WTC11 (cell line): ENCODE data around the gene BABAM2.

Experiments used
- CREB1 ChIP-seq: sonication (generic); formaldehyde crosslinking; IDR thresholded peaks from 2 replicates; pipeline ENCODE4 v1.8.0; 2023; ENCODE audit warnings: mild to moderate bottlenecking, missing genetic modification reagents
- KAT7 ChIP-seq: sonication (generic); formaldehyde crosslinking; IDR thresholded peaks from 2 replicates; pipeline ENCODE4 v1.8.1; 2023; ENCODE audit warnings: missing genetic modification reagents, mild to moderate bottlenecking, borderline replicate concordance
- TF ChIP-seq, protein P1 (sequence below): fragments of 200-600 bp; IDR thresholded peaks from 2 replicates; pipeline ENCODE4 v1.8.0; 2022; ENCODE audit warnings: antibody characterized with exemption
- TF ChIP-seq, protein P2 (sequence below): sonication (generic); formaldehyde crosslinking; IDR thresholded peaks from 2 replicates; pipeline ENCODE4 v1.8.1; 2022; ENCODE audit warnings: low read depth, missing genetic modification reagents, borderline replicate concordance

- no peak for TF ChIP-seq CREB1 (CRISPR knock-in tag)
- TF ChIP-seq, protein P1, sequence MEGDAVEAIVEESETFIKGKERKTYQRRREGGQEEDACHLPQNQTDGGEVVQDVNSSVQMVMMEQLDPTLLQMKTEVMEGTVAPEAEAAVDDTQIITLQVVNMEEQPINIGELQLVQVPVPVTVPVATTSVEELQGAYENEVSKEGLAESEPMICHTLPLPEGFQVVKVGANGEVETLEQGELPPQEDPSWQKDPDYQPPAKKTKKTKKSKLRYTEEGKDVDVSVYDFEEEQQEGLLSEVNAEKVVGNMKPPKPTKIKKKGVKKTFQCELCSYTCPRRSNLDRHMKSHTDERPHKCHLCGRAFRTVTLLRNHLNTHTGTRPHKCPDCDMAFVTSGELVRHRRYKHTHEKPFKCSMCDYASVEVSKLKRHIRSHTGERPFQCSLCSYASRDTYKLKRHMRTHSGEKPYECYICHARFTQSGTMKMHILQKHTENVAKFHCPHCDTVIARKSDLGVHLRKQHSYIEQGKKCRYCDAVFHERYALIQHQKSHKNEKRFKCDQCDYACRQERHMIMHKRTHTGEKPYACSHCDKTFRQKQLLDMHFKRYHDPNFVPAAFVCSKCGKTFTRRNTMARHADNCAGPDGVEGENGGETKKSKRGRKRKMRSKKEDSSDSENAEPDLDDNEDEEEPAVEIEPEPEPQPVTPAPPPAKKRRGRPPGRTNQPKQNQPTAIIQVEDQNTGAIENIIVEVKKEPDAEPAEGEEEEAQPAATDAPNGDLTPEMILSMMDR: no peak
- TF ChIP-seq KAT7 (CRISPR knock-in tag): no peak
- TF ChIP-seq, protein P2, sequence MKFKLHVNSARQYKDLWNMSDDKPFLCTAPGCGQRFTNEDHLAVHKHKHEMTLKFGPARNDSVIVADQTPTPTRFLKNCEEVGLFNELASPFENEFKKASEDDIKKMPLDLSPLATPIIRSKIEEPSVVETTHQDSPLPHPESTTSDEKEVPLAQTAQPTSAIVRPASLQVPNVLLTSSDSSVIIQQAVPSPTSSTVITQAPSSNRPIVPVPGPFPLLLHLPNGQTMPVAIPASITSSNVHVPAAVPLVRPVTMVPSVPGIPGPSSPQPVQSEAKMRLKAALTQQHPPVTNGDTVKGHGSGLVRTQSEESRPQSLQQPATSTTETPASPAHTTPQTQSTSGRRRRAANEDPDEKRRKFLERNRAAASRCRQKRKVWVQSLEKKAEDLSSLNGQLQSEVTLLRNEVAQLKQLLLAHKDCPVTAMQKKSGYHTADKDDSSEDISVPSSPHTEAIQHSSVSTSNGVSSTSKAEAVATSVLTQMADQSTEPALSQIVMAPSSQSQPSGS (CRISPR knock-in tag): no peak
Observed at GRCh38 chr2:27942612-27943547, 52.4 kb downstream of the BABAM2 start.
